Thymus (tissue), 11 donors: ENCODE data around the gene ZNF740. TPM values are rescaled to one million over a fixed set of nuclear protein-coding genes. Genes with fewer than 3 reads are reported as not detected.

Experiments used
- DNase-seq, 9 donors: peaks; one replicate each; pipeline ENCODE4 v3.0.0-alpha.2; 2013; ENCODE audit warnings: low spot score in 9 of 9, low read depth in 6 of 9, missing footprints in 1 of 9
- H3K27ac ChIP-seq, 2 donors: one replicate each; pipeline ENCODE4 v1.5.1; 2013; ENCODE audit warnings: control low read depth in 1 of 2, low read depth in 1 of 2, low read length in 1 of 2, mild to moderate bottlenecking in 1 of 2, moderate library complexity in 1 of 2
- H3K27me3 ChIP-seq, 2 donors: one replicate each; pipeline ENCODE4 v1.5.1; 2013; ENCODE audit warnings: low read length in 1 of 2; ENCODE audit not compliant: control insufficient read depth in 2 of 2, insufficient read depth in 1 of 2
- H3K36me3 ChIP-seq, 2 donors: one replicate each; pipeline ENCODE4 v1.5.1; 2013; ENCODE audit warnings: low read length in 1 of 2, mild to moderate bottlenecking in 1 of 2, moderate library complexity in 1 of 2; ENCODE audit not compliant: control insufficient read depth in 2 of 2, insufficient read depth in 2 of 2
- H3K4me1 ChIP-seq, 2 donors: one replicate each; pipeline ENCODE4 v1.5.1; 2013; ENCODE audit warnings: low read length in 2 of 2; ENCODE audit not compliant: control insufficient read depth in 2 of 2, insufficient read depth in 2 of 2
- H3K4me3 ChIP-seq, 2 donors: one replicate each; pipeline ENCODE4 v1.5.1; 2013; ENCODE audit warnings: low read length in 2 of 2, control low read depth in 1 of 2, mild to moderate bottlenecking in 1 of 2
- H3K9me3 ChIP-seq, 2 donors: one replicate each; pipeline ENCODE4 v1.5.1; 2013; ENCODE audit warnings: low read length in 1 of 2, mild to moderate bottlenecking in 1 of 2; ENCODE audit not compliant: control insufficient read depth in 2 of 2, insufficient read depth in 1 of 2
- WGBS: extraction: QIAGEN DNeasy Blood & Tissue Kit; methylation state at CpG from one replicate; pipeline ENCODE4 v1.1.7; 2013; 5-methylcytosine and 5-hydroxymethylcytosine counted together
- polyA plus RNA-seq: library from polyadenylated mRNA; stranded (reverse); fragments of 200-250 nt; gene quantifications from one replicate; pipeline ENCODE4 v1.2.3, GENCODE V29; 2013
- total RNA-seq: library from RNA; stranded (reverse); fragments of 120-200 nt; gene quantifications from one replicate; pipeline ENCODE4 v1.2.4, GENCODE V29; 2013
- donor health status: healthy.

The ZNF740 gene
- total and polyA plus RNA-seq, 2 donors, result 10.3 to 22.6 TPM

DNA sequence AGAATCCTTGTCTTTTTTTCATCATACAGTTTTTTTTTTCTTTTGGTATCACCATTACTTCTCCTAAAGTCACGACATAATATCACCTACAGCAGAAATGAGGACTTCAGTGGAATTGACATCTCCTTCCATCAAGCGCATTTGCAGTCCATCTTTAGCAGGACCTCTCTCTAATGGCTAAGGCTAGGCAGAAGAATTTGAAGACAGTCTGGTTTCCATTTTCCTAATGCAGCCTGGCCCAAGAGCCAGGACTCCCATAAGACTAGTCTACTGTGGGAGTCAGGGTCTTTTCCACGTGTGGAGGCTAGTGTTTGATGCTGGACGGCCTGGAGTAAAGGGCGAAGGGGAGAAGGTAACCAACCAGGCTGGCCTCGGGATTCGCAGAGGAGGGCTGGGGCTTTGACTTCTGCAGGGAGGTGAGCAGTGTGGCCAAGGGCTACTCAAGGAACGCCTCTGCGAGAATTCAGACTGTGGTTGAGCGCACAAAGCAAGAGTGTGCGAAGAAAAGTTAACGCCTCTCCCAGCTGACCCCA is 769 bp upstream of the ZNF740 start:
- Histone ChIP-seq H3K4me1 (peaks cover 22 to 35% of the 10 kb centered on the region in 2 donors), H3K9me3 (peaks cover 0 to under 1% of the 10 kb centered on the region in 2 donors), H3K4me3 (peak overlapping the region; percentile 57 to 79), H3K27ac (peak overlapping the region; percentile 89 to 95), H3K27me3 (no peaks in the 10 kb centered on the region), H3K36me3 (peaks cover 28 to 32% of the 10 kb centered on the region in 2 donors)
- DNase-seq, result no peak
- 23% methylated on average over 12 of the region's 12 CpGs for WGBS

DNA sequence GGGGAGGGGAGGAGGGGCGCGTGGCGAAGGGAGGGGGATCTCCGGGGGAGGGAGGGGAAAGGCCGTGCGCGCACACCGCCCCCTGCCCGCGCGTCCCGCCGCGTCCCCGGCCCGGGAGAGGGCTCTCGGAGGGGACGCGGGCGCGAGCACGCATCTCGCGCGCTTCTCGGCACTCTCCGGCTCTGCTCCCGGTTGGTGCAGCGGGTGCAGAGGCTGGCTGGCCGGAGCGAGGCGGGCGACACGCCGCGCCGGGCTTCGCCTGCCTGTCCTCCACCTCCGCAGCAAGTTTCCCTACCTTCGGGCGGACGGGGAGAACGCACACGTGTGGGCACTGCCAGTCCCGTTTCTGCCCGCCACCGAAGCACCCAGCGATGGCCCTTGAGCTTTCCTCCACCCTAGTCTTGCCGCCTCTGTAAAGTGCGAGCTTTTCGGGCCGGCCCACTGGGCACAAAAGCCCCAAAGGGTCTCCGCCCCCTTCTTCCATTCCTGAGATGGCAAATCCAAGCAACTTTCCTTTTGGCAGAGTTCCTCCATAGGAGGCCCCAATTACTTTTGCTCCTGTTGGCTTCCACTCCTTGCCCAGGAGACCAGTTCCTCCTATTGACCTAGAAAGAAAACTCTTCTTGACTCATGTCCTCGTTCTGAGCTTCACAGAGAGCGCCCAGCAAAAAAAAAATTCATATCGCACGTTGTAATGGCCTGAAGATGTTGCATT is 566 bp downstream of the ZNF740 start:
- peaks cover 22 to 45% of the 10 kb centered on the region in 2 donors for H3K4me1 ChIP-seq
- peak in 4 of 9 donors; percentile 51 to 86 (median 84) for DNase-seq
- H3K27me3 ChIP-seq, result no peaks in the 10 kb centered on the region
- peak overlapping the region; percentile 89 to 99 for H3K27ac ChIP-seq
- peak overlapping the region; percentile 57 to 79 for H3K4me3 ChIP-seq
- H3K36me3 ChIP-seq, result peaks cover 42 to 46% of the 10 kb centered on the region in 2 donors
- H3K9me3 ChIP-seq, result peaks cover 0 to 2% of the 10 kb centered on the region in 2 donors
- WGBS, result 4% methylated on average over 55 of the region's 57 CpGs

- Histone ChIP-seq H3K4me1 (peaks cover 22 to 45% of the 10 kb centered on the region in 2 donors), H3K27ac (peak overlapping the region in 1 of 2 donors; percentile 86), H3K9me3 (peaks cover 0 to 2% of the 10 kb centered on the region in 2 donors), H3K36me3 (peaks cover 50 to 54% of the 10 kb centered on the region in 2 donors), H3K4me3 (peak overlapping the region; percentile 57 to 79), H3K27me3 (no peaks in the 10 kb centered on the region)
- WGBS, result 98% methylated on average over 2 of the region's 2 CpGs
- DNase-seq, result no peak
Observed at GRCh38 chr12:53181935-53182334, 1.4 kb downstream of the ZNF740 start.

DNA sequence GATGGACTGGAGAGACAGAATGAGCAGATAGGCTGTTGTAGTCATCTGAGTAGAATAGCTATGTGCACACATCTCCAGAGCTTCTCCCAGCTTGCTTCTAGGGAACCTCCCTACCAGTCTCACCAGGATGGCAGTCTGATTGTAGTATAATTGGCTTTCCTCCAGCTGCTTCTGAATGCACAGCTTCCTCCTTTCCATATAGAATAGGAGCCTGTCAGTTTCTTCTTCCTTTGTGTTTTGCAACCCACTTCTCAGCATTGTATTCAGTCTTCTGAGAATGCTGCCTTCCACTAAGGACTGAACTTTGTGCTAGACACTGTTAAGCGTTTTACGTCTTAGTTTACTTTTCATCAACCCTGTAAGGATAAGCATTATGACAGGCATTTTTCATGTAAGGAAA is 2.4 kb downstream of the ZNF740 start:
- Histone ChIP-seq H3K4me3 (no peak overlapping the region), H3K27ac (no peak overlapping the region), H3K27me3 (no peaks in the 10 kb centered on the region), H3K9me3 (peaks cover 0 to 2% of the 10 kb centered on the region in 2 donors), H3K36me3 (peaks cover 60 to 64% of the 10 kb centered on the region in 2 donors), H3K4me1 (peaks cover 22 to 45% of the 10 kb centered on the region in 2 donors)
- DNase-seq, result no peak
- whole genome bisulfite sequencing, result 96% methylated on average over 2 of the region's 2 CpGs

DNA sequence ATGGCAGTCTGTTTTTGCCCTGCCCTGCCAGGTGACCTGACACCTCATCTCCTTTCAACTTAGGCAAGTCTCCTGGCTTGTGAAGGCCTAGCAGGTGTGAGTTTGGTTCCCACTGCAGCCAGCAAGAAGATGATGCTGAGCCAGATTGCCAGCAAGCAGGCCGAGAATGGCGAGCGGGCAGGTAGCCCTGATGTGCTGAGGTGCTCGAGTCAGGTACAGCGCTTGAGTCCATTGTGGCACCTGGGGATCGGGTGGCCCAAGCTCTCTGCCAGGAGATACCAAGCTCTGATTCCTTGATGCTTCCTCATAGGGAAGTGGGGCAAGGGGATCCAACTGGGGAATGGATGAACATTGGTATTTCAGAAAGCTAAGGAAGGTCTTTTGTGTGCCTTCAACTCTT is 4.3 kb downstream of the ZNF740 start:
- peaks cover 70 to 79% of the 10 kb centered on the region in 2 donors for H3K36me3 ChIP-seq
- peaks cover 22 to 44% of the 10 kb centered on the region in 2 donors for H3K4me1 ChIP-seq
- no peaks in the 10 kb centered on the region for H3K27me3 ChIP-seq
- no peak for DNase-seq
- H3K4me3 ChIP-seq, result no peak overlapping the region
- peak overlapping the region in 1 of 2 donors; percentile 63 for H3K27ac ChIP-seq
- 98% methylated on average over 6 of the region's 6 CpGs for WGBS
- H3K9me3 ChIP-seq, result peaks cover 0 to 2% of the 10 kb centered on the region in 2 donors

GRCh38 chr12:53185582-53186153 is 5.1 kb downstream of the ZNF740 start:
- Histone ChIP-seq H3K4me3 (no peak overlapping the region), H3K4me1 (peaks cover 22 to 45% of the 10 kb centered on the region in 2 donors), H3K36me3 (peaks cover 70 to 83% of the 10 kb centered on the region in 2 donors), H3K27ac (no peak overlapping the region), H3K27me3 (no peaks in the 10 kb centered on the region), H3K9me3 (peaks cover 0 to 2% of the 10 kb centered on the region in 2 donors)
- no peak for DNase-seq
- WGBS, result 98% methylated on average over 3 of the region's 3 CpGs

DNA sequence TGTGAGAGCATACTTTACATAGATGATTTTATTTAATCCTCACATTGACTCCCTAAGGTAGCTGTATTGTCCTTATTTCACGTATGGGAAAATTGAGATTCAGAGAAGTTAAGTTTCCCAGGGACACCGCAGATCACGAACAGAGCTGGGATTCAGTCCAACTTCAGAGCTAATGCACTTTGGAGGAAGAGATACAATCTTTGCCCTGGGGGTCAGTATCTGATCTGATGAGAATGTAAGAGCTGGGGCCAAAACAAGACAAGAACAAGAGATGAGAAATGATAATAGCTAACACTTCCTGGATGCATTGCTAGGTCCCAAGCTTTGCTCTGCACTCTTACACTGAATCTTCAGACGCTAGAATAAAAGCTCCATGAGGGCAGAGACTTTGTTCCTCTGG is 6.2 kb downstream of the ZNF740 start:
- H3K27ac ChIP-seq, result no peak overlapping the region
- H3K4me1 ChIP-seq, result peaks cover 17 to 38% of the 10 kb centered on the region in 2 donors
- H3K4me3 ChIP-seq, result no peak overlapping the region
- DNase-seq, result no peak
- H3K9me3 ChIP-seq, result peaks cover 0 to 2% of the 10 kb centered on the region in 2 donors
- H3K27me3 ChIP-seq, result no peaks in the 10 kb centered on the region
- H3K36me3 ChIP-seq, result peaks cover 77 to 90% of the 10 kb centered on the region in 2 donors
- WGBS, result 95% methylated on average over 4 of the region's 4 CpGs

GRCh38 chr12:53187145-53187899 is 6.8 kb downstream of the ZNF740 start:
- H3K9me3 ChIP-seq, result peaks cover 0 to 2% of the 10 kb centered on the region in 2 donors
- H3K4me3 ChIP-seq, result no peak overlapping the region
- no peak for DNase-seq
- peaks cover 11 to 32% of the 10 kb centered on the region in 2 donors for H3K4me1 ChIP-seq
- 94% methylated on average over 15 of the region's 15 CpGs for WGBS
- no peaks in the 10 kb centered on the region for H3K27me3 ChIP-seq
- peaks cover 76 to 90% of the 10 kb centered on the region in 2 donors for H3K36me3 ChIP-seq
- H3K27ac ChIP-seq, result no peak overlapping the region
